ENCODE results near the gene RORC. TPM values are rescaled to one million over a fixed set of nuclear protein-coding genes. Genes with fewer than 3 reads are reported as not detected.

Gene RORC
- total RNA-seq, 1 experiment from 2014 or later: 1.3 TPM

DNA sequence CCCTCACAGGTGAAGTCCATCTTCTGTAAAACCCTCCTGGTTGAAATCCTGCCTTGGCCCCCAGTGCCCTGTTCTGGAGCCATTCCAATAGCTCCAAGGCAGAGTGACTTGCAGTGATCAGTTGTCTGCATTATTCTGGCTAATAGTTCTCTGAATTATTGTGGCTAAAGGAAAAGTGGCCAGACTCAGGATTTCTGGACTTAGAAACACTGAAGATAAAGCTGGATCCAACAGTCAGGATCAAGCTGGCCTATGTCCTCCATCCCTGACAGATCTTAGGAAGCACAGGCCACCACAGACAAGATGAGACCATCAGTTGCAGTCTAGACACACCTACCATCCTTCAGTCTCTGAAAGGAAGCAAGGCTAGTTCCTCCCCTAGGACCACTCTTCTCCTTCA is 8.8 kb upstream of the RORC start (continued):
- TF ChIP-seq ZNF274 (IDR thresholded peaks at IDR 0.05; ENCODE audit: low read depth, low read length) (no peak), POLR2AphosphoS5 (IDR thresholded peaks at IDR 0.05; ENCODE audit: low read depth, low read length) (no peak), CEBPB (IDR thresholded peaks at IDR 0.05; ENCODE audit: low read depth) (no peak), SRF (IDR thresholded peaks at IDR 0.05; ENCODE audit: low read depth) (no peak), EGR1 (IDR thresholded peaks at IDR 0.05; ENCODE audit: low read depth) (no peak), FOSL1 (IDR thresholded peaks at IDR 0.05; ENCODE audit: low read depth) (no peak), SIN3A (IDR thresholded peaks at IDR 0.05; ENCODE audit: low read depth) (no peak), SP1 (IDR thresholded peaks at IDR 0.05; ENCODE audit: low read depth) (no peak), JUND (IDR thresholded peaks at IDR 0.05) (no peak), MAX (IDR thresholded peaks at IDR 0.05) (no peak), ZFX (IDR thresholded peaks at IDR 0.05) (no peak)

- Histone ChIP-seq H3K27ac (ENCODE audit: low read depth, low read length) (peak within 1 kb of the TSS; percentile 32; the same call in 1 of the 2 replicates), H3K4me1 (ENCODE audit: control insufficient read depth in 1 of 2, insufficient read depth in 2 of 2, low read length in 2 of 2) (peaks cover 0 to 45% of the 10 kb centered on the region in 2 experiments; a peak in 2 of 4 replicates), H3K4me3 (replicated peaks in 1 of 2; ENCODE audit: low read depth in 1 of 2, low read length in 2 of 2) (peak within 1 kb of the TSS; percentile 31 to 51), H3K9me3 (ENCODE audit: control insufficient read depth in 1 of 2, insufficient read depth in 1 of 2, low read depth in 1 of 2, low read length in 2 of 2) (peaks cover 0 to 3% of the 10 kb centered on the region in 2 experiments; a peak in 1 of 4 replicates), H4K20me1 (ENCODE audit: insufficient read depth) (no peaks in the 10 kb centered on the region), H3K4me2 (ENCODE audit: low read length) (peak within 1 kb of the TSS; percentile 78), H3K9me2 (ENCODE audit: insufficient read depth) (no peaks in the 10 kb centered on the region; the same call in 1 of the 2 replicates), H3K36me3 (ENCODE audit: control insufficient read depth in 1 of 2, insufficient read depth in 2 of 2, low read length in 2 of 2) (no peaks in the 10 kb centered on the region), H3K27me3 (ENCODE audit: insufficient read depth, low read length) (no peaks in the 10 kb centered on the region), H3K9ac (ENCODE audit: low read length) (peak within 1 kb of the TSS; percentile 41), H2AFZ (ENCODE audit: low read depth, low read length, poor library complexity, severe bottlenecking) (peak within 1 kb of the TSS; percentile 54), H3K79me2 (ENCODE audit: insufficient read depth, low read length) (no peaks in the 10 kb centered on the region)
- ChIA-PET POLR2A (no interaction called here), RAD21 (ENCODE audit: low non-redundant PET in 1 of 2, low total read pairs in 2 of 2, uncharacterized antibody in 2 of 2, unreplicated experiment in 2 of 2) (interaction anchor here (0.6 to 0.8 kb wide), 2 partner anchors 162 to 604 kb away, joined by 3 read pairs; no protein-coding TSS in a partner anchor), CTCF (no interaction called here)
- TSS peak; percentile 71 for BruUV-seq (replicated peaks)
- TF ChIP-seq TCF7L2 (IDR thresholded peaks at IDR 0.05; ENCODE audit: borderline replicate concordance, extremely low read depth, insufficient read depth, insufficient read length): no peak
- TF ChIP-seq MAX (IDR thresholded peaks at IDR 0.05): peak; percentile 28
- peak; percentile 57; the same call in 1 of the 2 replicates for TF ChIP-seq POLR2AphosphoS5 (IDR thresholded peaks at IDR 0.05; ENCODE audit: low read depth, low read length)
- peak; percentile 27 for DNase-seq (ENCODE audit: low read depth, low spot score)
- ATAC-seq: peak; percentile 73
- intact Hi-C loops (cut with micrococcal nuclease): loop anchor here (1.0 to 5.0 kb wide), 4 partner anchors 162 to 642 kb away; partner anchors contain the start of gene PIP5K1A
Observed at GRCh38 chr1:151839457-151840403, 8.1 kb upstream of the RORC start, which contains the start of gene C2CD4D. Gene C2CD4D (minus strand): TSS chr1:151839820. CDS start chr1:151838989, 831 bp downstream.
